ENCODE results near the gene VAV2.
"Not testable (repeated sequence)": the region's sequence is repeated elsewhere in the genome, so short reads cannot be mapped to it uniquely, and the experiment has no call there.

Gene VAV2

GRCh38 chr9:133913571-133914369, 78.4 kb downstream of the VAV2 start:
- no peak for DNase-seq

- DNase-seq: no peak
Observed at GRCh38 chr9:133910855-133911514, 81.1 kb downstream of the VAV2 start.

- no peak for DNase-seq
Observed at GRCh38 chr9:133906932-133907910, 84.9 kb downstream of the VAV2 start.

GRCh38 chr9:133906218-133906617, 85.9 kb downstream of the VAV2 start:
- no peak for DNase-seq

- no peak for DNase-seq
Observed at GRCh38 chr9:133905493-133905892, 86.6 kb downstream of the VAV2 start.

- no peak for DNase-seq
Observed at GRCh38 chr9:133904346-133905090, 87.6 kb downstream of the VAV2 start.

- DNase-seq: no peak
Observed at GRCh38 chr9:133901184-133901835, 90.8 kb downstream of the VAV2 start.

- no peak for DNase-seq
Observed at GRCh38 chr9:133897675-133898074, 94.4 kb downstream of the VAV2 start.

- DNase-seq: not testable (repeated sequence)
Observed at GRCh38 chr9:133896007-133896406, 96.1 kb downstream of the VAV2 start.

GRCh38 chr9:133895335-133895734, 96.8 kb downstream of the VAV2 start:
- no peak for DNase-seq

- no peak for DNase-seq
Observed at GRCh38 chr9:133894377-133895321, 97.5 kb downstream of the VAV2 start.

- no peak for DNase-seq
Observed at GRCh38 chr9:133893191-133893994, 98.7 kb downstream of the VAV2 start.

GRCh38 chr9:133892193-133892920, 99.8 kb downstream of the VAV2 start:
- no peak for DNase-seq

- DNase-seq: no peak
Observed at GRCh38 chr9:133891741-133892140, 100.4 kb downstream of the VAV2 start.

- DNase-seq: no peak
Observed at GRCh38 chr9:133890583-133890982, 101.5 kb downstream of the VAV2 start.

- DNase-seq: no peak
Observed at GRCh38 chr9:133889584-133890301, 102.4 kb downstream of the VAV2 start.

GRCh38 chr9:133888809-133889491, 103.2 kb downstream of the VAV2 start:
- no peak for DNase-seq

Data from activated CD8-positive, alpha-beta memory T cell treated with anti-CD3 and anti-CD28 coated beads, Interleukin-2, amount 50 U/mL, for 48 hours (primary cell).